MM.1S (cell line): ENCODE results near the gene PTPN1.
A peak's percentile ranks its signal among the peaks of the same experiment; 100 is the strongest.

ENCODE experiments used
- DNase-seq: peaks from one replicate; pipeline ENCODE4 v3.0.0-alpha.2; 2015
- H2AFZ ChIP-seq: fragments of 300-600 bp; sonication (generic); 2 replicates; pipeline ENCODE4 v1.6.0; 2016; ENCODE audit warnings: antibody characterized with exemption, low read length
- H3F3A ChIP-seq: fragments of 300-600 bp; sonication (generic); 2 replicates; pipeline ENCODE4 v1.6.1; 2016; ENCODE audit warnings: mild to moderate bottlenecking, antibody characterized with exemption, low read length, moderate library complexity, mixed read lengths; ENCODE audit not compliant: insufficient read depth
- H3K27ac ChIP-seq: fragments of 300-600 bp; sonication (generic); 2 replicates; pipeline ENCODE4 v1.5.1; 2016; ENCODE audit warnings: mild to moderate bottlenecking, low read length
- H3K27me3 ChIP-seq: fragments of 300-600 bp; sonication (generic); replicated peaks from 2 replicates; pipeline ENCODE4 v1.6.0; 2016; ENCODE audit warnings: low read length; ENCODE audit not compliant: insufficient read depth
- H3K36me3 ChIP-seq: fragments of 300-600 bp; sonication (generic); replicated peaks from 2 replicates; pipeline ENCODE4 v1.6.1; 2016; ENCODE audit warnings: mild to moderate bottlenecking, low read length, mixed read lengths; ENCODE audit not compliant: insufficient read depth
- H3K4me1 ChIP-seq: fragments of 300-600 bp; sonication (generic); 2 replicates; pipeline ENCODE4 v1.6.1; 2016; ENCODE audit warnings: low read length, mixed read lengths
- H3K4me2 ChIP-seq: fragments of 300-600 bp; sonication (generic); 2 replicates; pipeline ENCODE4 v1.6.0; 2016; ENCODE audit warnings: low read depth, low read length
- H3K4me3 ChIP-seq: fragments of 300-600 bp; sonication (generic); 2 replicates; pipeline ENCODE4 v1.5.1; 2016; ENCODE audit warnings: low read length, mixed read lengths
- H3K79me2 ChIP-seq: fragments of 300-600 bp; sonication (generic); 2 replicates; pipeline ENCODE4 v1.6.1; 2016; ENCODE audit warnings: mixed run types, low read length, mixed read lengths
- H3K9ac ChIP-seq: fragments of 300-600 bp; sonication (generic); 2 replicates; pipeline ENCODE4 v1.6.1; 2016; ENCODE audit warnings: low read length, mixed read lengths
- H3K9me2 ChIP-seq: fragments of 300-600 bp; sonication (generic); replicated peaks from 2 replicates; pipeline ENCODE4 v1.6.1; 2016; ENCODE audit warnings: mild to moderate bottlenecking, low read length, mixed read lengths; ENCODE audit not compliant: insufficient read depth
- H3K9me3 ChIP-seq: fragments of 300-600 bp; sonication (generic); replicated peaks from 2 replicates; pipeline ENCODE4 v1.6.1; 2016; ENCODE audit warnings: mild to moderate bottlenecking, low read length, mixed read lengths; ENCODE audit not compliant: insufficient read depth
- H4K20me1 ChIP-seq: fragments of 300-600 bp; sonication (generic); 2 replicates; pipeline ENCODE4 v1.6.1; 2016; ENCODE audit warnings: mild to moderate bottlenecking, low read length, moderate library complexity, mixed read lengths; ENCODE audit not compliant: insufficient read depth
- CTCF ChIP-seq: fragments of 300-600 bp; sonication (generic); IDR thresholded peaks from 2 replicates; pipeline ENCODE4 v1.5.1; 2016; ENCODE audit warnings: antibody characterized with exemption, low read length, mixed read lengths
- EZH2 ChIP-seq: fragments of 300-600 bp; sonication (generic); optimal IDR thresholded peaks from 2 replicates; pipeline ENCODE3; 2017; ENCODE audit warnings: low read depth, mild to moderate bottlenecking, antibody characterized with exemption, low read length, mixed read lengths
- EZH2phosphoT487 ChIP-seq: fragments of 300-600 bp; sonication (generic); IDR thresholded peaks from 2 replicates; pipeline ENCODE4 v1.6.1; 2018; ENCODE audit warnings: antibody characterized with exemption, low read length

PTPN1 gene

GRCh38 chr20:50587291-50587961, 77.2 kb downstream of the PTPN1 start:
- no peak overlapping the region for H3K27ac ChIP-seq
- no peaks in the 10 kb centered on the region for H3F3A ChIP-seq
- H3K4me3 ChIP-seq: no peak overlapping the region
- 0 out of 2 replicates have a peak, but pooled peaks cover 4% of the 10 kb centered on the region for H4K20me1 ChIP-seq
- no peaks in the 10 kb centered on the region for H3K9me3 ChIP-seq
- H3K79me2 ChIP-seq: no peaks in the 10 kb centered on the region
- no peak overlapping the region for H2AFZ ChIP-seq
- no peak overlapping the region for H3K4me2 ChIP-seq
- DNase-seq: no peak
- no peaks in the 10 kb centered on the region for H3K9me2 ChIP-seq
- no peak overlapping the region for H3K9ac ChIP-seq
- TF ChIP-seq EZH2 (no peak), CTCF (no peak), EZH2phosphoT487 (no peak)
- peaks cover 3% of the 10 kb centered on the region; the same call in 1 of the 2 replicates for H3K36me3 ChIP-seq
- no peaks in the 10 kb centered on the region for H3K27me3 ChIP-seq
- H3K4me1 ChIP-seq: peaks cover 5% of the 10 kb centered on the region

GRCh38 chr20:50588034-50588736, 78.0 kb downstream of the PTPN1 start:
- Histone ChIP-seq H3K4me2 (no peak overlapping the region), H2AFZ (no peak overlapping the region), H3K9ac (no peak overlapping the region), H3K79me2 (no peaks in the 10 kb centered on the region), H3K9me2 (no peaks in the 10 kb centered on the region), H3F3A (no peaks in the 10 kb centered on the region), H3K4me1 (peaks cover 5% of the 10 kb centered on the region), H3K4me3 (no peak overlapping the region), H3K36me3 (no peaks in the 10 kb centered on the region), H3K27ac (no peak overlapping the region), H3K27me3 (no peaks in the 10 kb centered on the region), H4K20me1 (0 out of 2 replicates have a peak, but pooled peaks cover 4% of the 10 kb centered on the region), H3K9me3 (no peaks in the 10 kb centered on the region)
- TF ChIP-seq CTCF: peak; percentile 98
- TF ChIP-seq EZH2: no peak
- DNase-seq: peak; percentile 40

GRCh38 chr20:50589548-50590347, 79.6 kb downstream of the PTPN1 start:
- no peak overlapping the region for H3K27ac ChIP-seq
- H3K4me2 ChIP-seq: no peak overlapping the region
- no peak for TF ChIP-seq EZH2
- TF ChIP-seq EZH2phosphoT487: no peak
- TF ChIP-seq CTCF: no peak
- no peaks in the 10 kb centered on the region for H3K27me3 ChIP-seq
- peaks cover 5% of the 10 kb centered on the region for H3K4me1 ChIP-seq
- no peak overlapping the region for H3K4me3 ChIP-seq
- no peaks in the 10 kb centered on the region for H3K9me3 ChIP-seq
- no peaks in the 10 kb centered on the region for H3F3A ChIP-seq
- H3K36me3 ChIP-seq: no peaks in the 10 kb centered on the region
- H4K20me1 ChIP-seq: 0 out of 2 replicates have a peak, but pooled peaks cover 4% of the 10 kb centered on the region
- peak; percentile 9 for DNase-seq
- H2AFZ ChIP-seq: no peak overlapping the region
- H3K9me2 ChIP-seq: no peaks in the 10 kb centered on the region
- no peaks in the 10 kb centered on the region for H3K79me2 ChIP-seq
- no peak overlapping the region for H3K9ac ChIP-seq
